ENCODE measurements around the gene TMEM147. TPM values are rescaled to one million over a fixed set of nuclear protein-coding genes. Genes with fewer than 3 reads are reported as not detected.

TMEM147 gene
- total and polyA plus RNA-seq, 2 of the 4 experiments (the other 2 are of a cell fraction) = 67.6 to 108 TPM

DNA sequence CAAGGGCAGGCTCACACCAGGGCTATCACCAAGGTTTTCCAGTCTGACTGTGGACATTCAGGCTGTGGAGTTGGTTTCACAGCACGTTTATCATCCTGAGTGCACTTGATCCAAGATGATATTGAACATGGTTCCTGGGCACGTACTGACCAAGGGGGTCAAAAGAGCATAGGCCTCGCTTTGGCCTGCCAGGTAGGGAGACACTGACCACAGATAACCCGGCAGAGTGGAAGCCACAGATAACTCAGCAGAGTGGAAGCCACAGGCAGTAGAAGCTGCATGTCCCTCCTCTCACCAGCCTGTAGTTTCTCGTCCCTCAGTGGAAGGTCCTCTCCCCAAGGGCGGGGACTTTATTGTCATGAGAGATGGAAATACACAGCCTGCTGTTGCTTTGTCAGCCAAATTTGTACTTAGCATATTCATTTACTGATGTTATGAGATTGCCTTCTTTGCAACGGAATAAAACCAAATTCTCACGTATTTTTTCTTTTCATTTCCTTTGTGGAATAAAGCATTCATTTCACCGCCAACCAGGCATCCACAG, 46.4 kb upstream of the TMEM147 start (continued):
- TF ChIP-seq, protein P1, sequence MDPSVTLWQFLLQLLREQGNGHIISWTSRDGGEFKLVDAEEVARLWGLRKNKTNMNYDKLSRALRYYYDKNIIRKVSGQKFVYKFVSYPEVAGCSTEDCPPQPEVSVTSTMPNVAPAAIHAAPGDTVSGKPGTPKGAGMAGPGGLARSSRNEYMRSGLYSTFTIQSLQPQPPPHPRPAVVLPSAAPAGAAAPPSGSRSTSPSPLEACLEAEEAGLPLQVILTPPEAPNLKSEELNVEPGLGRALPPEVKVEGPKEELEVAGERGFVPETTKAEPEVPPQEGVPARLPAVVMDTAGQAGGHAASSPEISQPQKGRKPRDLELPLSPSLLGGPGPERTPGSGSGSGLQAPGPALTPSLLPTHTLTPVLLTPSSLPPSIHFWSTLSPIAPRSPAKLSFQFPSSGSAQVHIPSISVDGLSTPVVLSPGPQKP (IDR thresholded peaks at IDR 0.05; ENCODE audit: borderline replicate concordance, low read depth, low read length) = no peak
- TF ChIP-seq FOS (IDR thresholded peaks at IDR 0.05; ENCODE audit: low read depth, low read length) = no peak
- TF ChIP-seq BHLHE40 (IDR thresholded peaks at IDR 0.05; ENCODE audit: low read depth, low read length) = no peak
- TF ChIP-seq MAFK (IDR thresholded peaks at IDR 0.05; ENCODE audit: low read depth, low read length) = no peak

DNA sequence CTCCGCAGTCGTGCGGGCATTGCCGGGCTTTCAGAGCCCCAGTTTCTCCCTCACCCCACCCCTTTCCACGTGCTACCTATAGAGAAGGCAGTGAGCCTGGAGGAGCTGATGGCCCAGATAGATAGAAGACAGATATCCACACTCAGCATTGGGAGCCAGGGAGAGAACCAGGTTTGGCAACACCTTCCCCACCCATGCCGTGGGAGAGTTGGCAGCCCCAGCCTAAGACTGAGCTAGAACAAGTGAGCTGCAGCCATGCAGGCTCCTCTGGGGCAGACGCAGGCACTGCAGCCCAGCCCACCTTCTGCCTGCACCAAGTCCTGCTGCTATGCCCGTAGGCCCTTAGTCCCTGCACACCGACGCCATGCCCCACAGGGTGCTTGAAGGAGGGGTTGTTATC, 44.8 kb upstream of the TMEM147 start:
- in situ Hi-C loops (cut with MboI; ENCODE audit: low sequenced_read_pairs) = no loop called here
- CTCF ChIA-PET = interaction anchor here (0.6 kb wide), 1 partner anchor 10 kb away, joined by 5 read pairs; no protein-coding TSS in a partner anchor

More for the DNA sequence above, 44.8 kb upstream of the TMEM147 start:
- Histone ChIP-seq H4K91ac (ENCODE audit: insufficient read depth, low read depth, low read length) (no peak overlapping the region), H3K27me3 (ENCODE audit: control insufficient read depth, insufficient read depth, low read length) (peaks cover 33% of the 10 kb centered on the region), H4K20me1 (ENCODE audit: insufficient read depth, low read length) (no peaks in the 10 kb centered on the region), H2BK120ac (ENCODE audit: low read depth, low read length) (no peak overlapping the region), H3K4me3 (ENCODE audit: insufficient read depth, low read depth, low read length) (no peak overlapping the region), H2AFZ (replicated peaks; ENCODE audit: low read length, poor library complexity) (no peak overlapping the region), H2BK5ac (ENCODE audit: low read depth, low read length, poor library complexity, severe bottlenecking) (no peak overlapping the region), H3K4me1 (ENCODE audit: control insufficient read depth, insufficient read depth, low read length) (no peaks in the 10 kb centered on the region), H2AK5ac (ENCODE audit: low read depth, low read length) (no peak overlapping the region), H4K8ac (ENCODE audit: low read depth in 2 of 2, low read length in 2 of 2) (no peak overlapping the region), H3K23ac (ENCODE audit: low read depth, low read length) (no peak overlapping the region), H3K14ac (replicated peaks; ENCODE audit: low read depth, low read length) (no peak overlapping the region), H3K9ac (ENCODE audit: low read depth, low read length) (no peak overlapping the region), H2BK15ac (ENCODE audit: low read depth, low read length) (no peak overlapping the region), H3K36me3 (ENCODE audit: control insufficient read depth, insufficient read depth, low read length) (no peaks in the 10 kb centered on the region), H3K18ac (ENCODE audit: low read depth, low read length) (no peak overlapping the region), H4K5ac (ENCODE audit: low read depth, low read length) (no peak overlapping the region), H2AK9ac (replicated peaks; ENCODE audit: low read depth, low read length, poor library complexity) (no peak overlapping the region), H3K4me2 (ENCODE audit: low read depth, low read length) (no peak overlapping the region), H3K9me1 (ENCODE audit: insufficient read depth, low read length) (no peaks in the 10 kb centered on the region), H2BK20ac (ENCODE audit: low read depth, low read length) (no peak overlapping the region), H3K79me1 (ENCODE audit: low read depth in 1 of 2, low read length in 2 of 2) (no peaks in the 10 kb centered on the region), H3K9me3 (ENCODE audit: control insufficient read depth, insufficient read depth, low read length) (no peaks in the 10 kb centered on the region), H3K27ac (ENCODE audit: insufficient read depth, low read length) (no peak overlapping the region), H3K4ac (ENCODE audit: low read depth, low read length) (no peak overlapping the region), H3K56ac (ENCODE audit: extremely low read depth, insufficient read depth, low read length) (no peak overlapping the region)
- ATAC-seq (ENCODE audit: low read depth) (no peak), DNase-seq (no peak)
- POLR2A ChIA-PET (ENCODE audit: unreplicated experiment) = no interaction called here
- intact Hi-C loops (cut with micrococcal nuclease) (no loop called here), dilution Hi-C loops (cut with HindIII; ENCODE audit: low sequenced_read_pairs, unreplicated experiment) (no loop called here)
- no peak for TF ChIP-seq BHLHE40 (IDR thresholded peaks at IDR 0.05; ENCODE audit: low read depth, low read length)
- TF ChIP-seq, protein P1 (IDR thresholded peaks at IDR 0.05; ENCODE audit: borderline replicate concordance, low read depth, low read length) = no peak
- TF ChIP-seq SMC3 (IDR thresholded peaks at IDR 0.05; ENCODE audit: low read depth, low read length) = no peak
- no CpG with 5 or more reads among the region's 10 CpGs for WGBS, 2 experiments (ENCODE audit: extremely low coverage in 2 of 2, insufficient read length in 1 of 2)
- no TSS peak for BruUV-seq (replicated peaks)
